SU-DHL-6 (cell line): ENCODE results near the gene RSL1D1.

ENCODE experiments used
- H2AFZ ChIP-seq: fragments of 200-600 bp; sonication (generic); 2 replicates; pipeline ENCODE4 v1.6.1; 2014; ENCODE audit warnings: low read depth, mild to moderate bottlenecking, moderate library complexity, mixed read lengths, antibody characterized with exemption, low read length; ENCODE audit not compliant: severe bottlenecking
- H3F3A ChIP-seq: fragments of 200-600 bp; shearing (Covaris generic); 2 replicates; pipeline ENCODE4 v1.6.0; 2016; ENCODE audit warnings: antibody characterized with exemption, mild to moderate bottlenecking; ENCODE audit not compliant: insufficient read depth
- H3K27ac ChIP-seq: fragments of 200-600 bp; sonication (generic); 2 replicates; pipeline ENCODE4 v1.5.1; 2016; ENCODE audit warnings: low read depth, mild to moderate bottlenecking, low read length, moderate library complexity, mixed read lengths
- H3K27me3 ChIP-seq: fragments of 200-600 bp; sonication (generic), shearing (Covaris generic); 2 replicates; pipeline ENCODE4 v1.6.0; 2014; ENCODE audit warnings: mild to moderate bottlenecking, low read length
- H3K36me3 ChIP-seq: fragments of 200-600 bp; sonication (generic); 2 replicates; pipeline ENCODE4 v1.6.1; 2014; ENCODE audit warnings: mild to moderate bottlenecking, low read length, mixed read lengths
- H3K4me2 ChIP-seq: fragments of 300-600, 200-600 bp; shearing (Covaris generic), sonication (generic); 2 replicates; pipeline ENCODE4 v1.6.0; 2014; ENCODE audit warnings: low read length, low read depth, mild to moderate bottlenecking; ENCODE audit not compliant: poor library complexity, severe bottlenecking
- H3K4me3 ChIP-seq: fragments of 200-600 bp; sonication (generic); 2 replicates; pipeline ENCODE4 v1.5.1; 2014; ENCODE audit warnings: antibody characterized with exemption, low read length, mild to moderate bottlenecking, mixed read lengths; ENCODE audit not compliant: insufficient read depth, poor library complexity, severe bottlenecking
- H3K79me2 ChIP-seq: fragments of 200-600 bp; sonication (generic); 2 replicates; pipeline ENCODE4 v1.6.1; 2014; ENCODE audit warnings: mild to moderate bottlenecking, low read length, moderate library complexity; ENCODE audit not compliant: insufficient read depth
- H3K9ac ChIP-seq: fragments of 200-600 bp; sonication (generic); 2 replicates; pipeline ENCODE4 v1.7.0; 2014; ENCODE audit warnings: mild to moderate bottlenecking, low read length
- H3K9me2 ChIP-seq: fragments of 200-600 bp; sonication (generic); replicated peaks from 2 replicates; pipeline ENCODE4 v1.6.1; 2014; ENCODE audit warnings: low read length; ENCODE audit not compliant: insufficient read depth
- H3K9me3 ChIP-seq: fragments of 200-600 bp; sonication (generic); 2 replicates; pipeline ENCODE4 v1.6.1; 2014; ENCODE audit warnings: low read length, mixed read lengths; ENCODE audit not compliant: insufficient read depth
- H4K20me1 ChIP-seq: fragments of 200-600 bp; sonication (generic); 2 replicates; pipeline ENCODE4 v1.6.1; 2014; ENCODE audit warnings: low read depth, mild to moderate bottlenecking, antibody characterized with exemption, low read length, moderate library complexity, mixed read lengths
- CTCF ChIP-seq: fragments of 200-600 bp; sonication (generic); IDR thresholded peaks from one replicate; pipeline ENCODE4 v1.5.1; 2017; ENCODE audit warnings: antibody characterized with exemption, mild to moderate bottlenecking, low read length, moderate library complexity; ENCODE audit not compliant: insufficient read depth, poor library complexity, severe bottlenecking
- EZH2phosphoT487 ChIP-seq: fragments of 200-600 bp; sonication (generic), shearing (Covaris generic); conservative IDR thresholded peaks from 2 replicates; pipeline ENCODE4 v1.6.1; 2018; ENCODE audit warnings: mild to moderate bottlenecking, antibody characterized with exemption, low read length, moderate library complexity, mixed read lengths

RSL1D1 gene

DNA sequence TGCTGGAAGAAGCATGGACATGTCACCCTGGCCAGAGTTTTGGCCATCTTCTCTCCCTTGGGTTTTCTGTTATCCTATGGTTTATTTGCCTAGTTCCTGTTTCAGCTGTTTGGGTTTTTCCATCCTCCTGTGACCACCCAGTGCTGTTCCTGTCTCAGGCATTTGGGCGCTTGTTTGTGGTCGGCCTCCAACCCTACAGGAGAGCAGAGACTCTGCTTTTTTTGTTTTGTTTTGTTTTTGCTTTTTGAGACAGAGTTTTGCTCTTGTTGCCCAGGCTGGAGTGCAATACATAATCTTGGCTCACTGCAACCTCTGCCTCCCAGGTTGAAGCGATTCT, 51.0 kb downstream of the RSL1D1 start:
- Histone ChIP-seq H3K4me2 (peak overlapping the region; percentile 39), H3K9ac (peak overlapping the region; percentile 4; the same call in 1 of the 2 replicates), H3K9me2 (no peaks in the 10 kb centered on the region)

DNA sequence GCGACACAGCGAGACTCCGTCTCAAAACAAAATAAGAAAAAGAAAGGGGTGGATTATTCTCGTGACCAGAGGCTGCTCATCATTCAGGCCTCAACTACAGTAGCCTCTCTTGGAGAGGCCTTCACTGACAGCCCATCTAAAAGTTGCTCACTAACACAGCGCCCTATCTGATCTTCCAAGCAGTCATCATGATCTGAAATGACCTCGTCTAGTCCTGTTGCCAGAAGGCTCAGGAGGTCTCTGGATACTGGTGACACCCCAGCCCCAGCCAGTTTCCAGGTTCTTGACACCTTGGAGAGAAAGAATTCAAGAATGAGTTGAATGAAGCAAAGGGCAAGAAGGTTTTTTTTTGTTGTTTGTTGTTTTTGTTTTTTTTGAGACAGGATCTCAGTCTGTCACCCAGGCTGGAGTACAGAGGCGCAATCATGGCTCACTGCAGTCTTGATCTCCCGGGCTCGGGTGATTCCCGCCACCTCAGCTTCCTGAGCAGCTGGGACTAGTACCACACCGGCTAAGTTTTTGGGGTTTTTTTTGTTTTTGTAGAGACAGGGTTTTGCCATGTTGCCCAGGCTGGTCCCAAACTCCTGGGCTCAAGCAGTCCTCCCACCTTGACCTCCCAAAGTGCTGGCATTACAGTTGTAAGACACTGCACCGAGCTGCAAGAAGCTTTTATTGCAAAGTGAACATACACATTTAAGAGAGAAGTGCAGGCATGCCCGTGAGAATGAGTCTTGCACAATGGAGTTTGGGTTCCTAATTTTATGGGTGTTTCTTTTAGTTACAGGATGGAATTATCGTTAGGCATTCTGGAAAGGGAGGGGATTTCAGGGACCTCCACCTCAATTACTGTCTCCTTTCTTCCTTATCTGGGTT, 51.6 kb downstream of the RSL1D1 start:
- H3K79me2 ChIP-seq: peaks cover 30% of the 10 kb centered on the region
- H3K9me2 ChIP-seq: no peaks in the 10 kb centered on the region
- no peak overlapping the region for H3K4me3 ChIP-seq
- TF ChIP-seq EZH2phosphoT487 (no peak), CTCF (no peak)
- H3K36me3 ChIP-seq: 0 out of 2 replicates have a peak, but pooled peaks cover under 1% of the 10 kb centered on the region
- H3F3A ChIP-seq: peaks cover 8% of the 10 kb centered on the region; the same call in 1 of the 2 replicates
- no peaks in the 10 kb centered on the region for H3K9me3 ChIP-seq
- no peaks in the 10 kb centered on the region for H4K20me1 ChIP-seq
- H2AFZ ChIP-seq: no peak overlapping the region
- H3K27ac ChIP-seq: no peak overlapping the region
- H3K27me3 ChIP-seq: no peaks in the 10 kb centered on the region
- peak overlapping the region; percentile 4 for H3K9ac ChIP-seq
- H3K4me2 ChIP-seq: peak overlapping the region; percentile 39

More for the DNA sequence above, 51.0 kb downstream of the RSL1D1 start:
- Histone ChIP-seq H3F3A (peaks cover 8% of the 10 kb centered on the region; the same call in 1 of the 2 replicates), H4K20me1 (no peaks in the 10 kb centered on the region), H2AFZ (no peak overlapping the region), H3K36me3 (no peaks in the 10 kb centered on the region), H3K27ac (no peak overlapping the region), H3K27me3 (no peaks in the 10 kb centered on the region), H3K4me3 (no peak overlapping the region), H3K9me3 (no peaks in the 10 kb centered on the region), H3K79me2 (peaks cover 24% of the 10 kb centered on the region)
- TF ChIP-seq CTCF (no peak), EZH2phosphoT487 (no peak)

- Histone ChIP-seq H3K27ac (no peak overlapping the region), H4K20me1 (no peaks in the 10 kb centered on the region), H3F3A (peaks cover 13% of the 10 kb centered on the region), H2AFZ (no peak overlapping the region), H3K4me2 (peak overlapping the region; percentile 90), H3K79me2 (peaks cover 38% of the 10 kb centered on the region), H3K36me3 (peaks cover 6% of the 10 kb centered on the region; the same call in 1 of the 2 replicates), H3K27me3 (no peaks in the 10 kb centered on the region), H3K9me2 (no peaks in the 10 kb centered on the region), H3K9ac (no peak overlapping the region), H3K9me3 (no peaks in the 10 kb centered on the region), H3K4me3 (no peak overlapping the region)
- TF ChIP-seq CTCF: no peak
- TF ChIP-seq EZH2phosphoT487: no peak
These were observed 52.3 kb downstream of the RSL1D1 start for GRCh38 chr16:11799017-11799381.
